ENCODE measurements around the gene ARHGAP23.

DNA sequence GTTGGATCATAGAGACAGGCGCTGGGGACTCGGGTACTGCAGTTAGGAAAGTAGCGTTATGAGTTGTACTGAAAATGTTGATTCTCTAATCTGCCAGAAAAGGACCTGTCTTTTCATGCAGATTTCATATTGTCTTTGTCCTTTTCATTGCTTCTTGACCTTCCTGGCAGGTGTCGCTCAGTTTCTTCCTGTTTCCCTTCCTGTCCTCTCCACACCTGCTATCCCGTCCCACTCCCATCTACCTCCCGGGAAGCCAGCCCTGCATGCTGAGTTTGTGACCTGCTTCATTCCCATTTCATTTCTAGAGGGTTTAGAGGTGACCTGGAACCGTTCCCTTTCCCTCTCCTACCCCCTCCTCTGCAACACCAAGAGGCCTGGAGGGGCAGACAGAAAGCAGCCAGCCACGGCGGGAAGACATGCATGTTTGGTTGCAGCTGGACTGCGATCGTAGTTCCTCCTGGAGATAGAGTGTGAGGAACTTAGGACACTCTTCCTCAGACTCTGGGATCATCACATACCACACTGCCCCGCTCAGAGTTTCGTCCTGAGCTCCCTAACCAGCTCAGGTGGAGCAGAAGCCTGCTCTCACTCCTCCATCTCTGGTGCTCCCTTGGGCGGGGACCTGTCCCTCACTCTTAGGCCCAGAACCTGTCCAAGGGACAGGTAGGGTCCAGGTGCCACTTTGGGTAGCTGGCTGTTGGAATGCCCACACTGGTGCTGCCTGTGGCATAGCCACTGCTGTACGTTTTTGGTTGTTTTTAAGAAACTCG is 23.9 kb upstream of the ARHGAP23 start:
- no peak for TF ChIP-seq POLR2A (IDR thresholded peaks at IDR 0.05)
- TF ChIP-seq, protein P1, sequence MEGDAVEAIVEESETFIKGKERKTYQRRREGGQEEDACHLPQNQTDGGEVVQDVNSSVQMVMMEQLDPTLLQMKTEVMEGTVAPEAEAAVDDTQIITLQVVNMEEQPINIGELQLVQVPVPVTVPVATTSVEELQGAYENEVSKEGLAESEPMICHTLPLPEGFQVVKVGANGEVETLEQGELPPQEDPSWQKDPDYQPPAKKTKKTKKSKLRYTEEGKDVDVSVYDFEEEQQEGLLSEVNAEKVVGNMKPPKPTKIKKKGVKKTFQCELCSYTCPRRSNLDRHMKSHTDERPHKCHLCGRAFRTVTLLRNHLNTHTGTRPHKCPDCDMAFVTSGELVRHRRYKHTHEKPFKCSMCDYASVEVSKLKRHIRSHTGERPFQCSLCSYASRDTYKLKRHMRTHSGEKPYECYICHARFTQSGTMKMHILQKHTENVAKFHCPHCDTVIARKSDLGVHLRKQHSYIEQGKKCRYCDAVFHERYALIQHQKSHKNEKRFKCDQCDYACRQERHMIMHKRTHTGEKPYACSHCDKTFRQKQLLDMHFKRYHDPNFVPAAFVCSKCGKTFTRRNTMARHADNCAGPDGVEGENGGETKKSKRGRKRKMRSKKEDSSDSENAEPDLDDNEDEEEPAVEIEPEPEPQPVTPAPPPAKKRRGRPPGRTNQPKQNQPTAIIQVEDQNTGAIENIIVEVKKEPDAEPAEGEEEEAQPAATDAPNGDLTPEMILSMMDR (IDR thresholded peaks at IDR 0.05) = no peak

All from thyroid gland (tissue), 4 donors.